Keratinocyte (primary cell): ENCODE results near the gene RNF14. TPM values are rescaled to one million over a fixed set of nuclear protein-coding genes. Genes with fewer than 3 reads are reported as not detected.

ENCODE experiments used
- DNase-seq: peaks from one replicate; pipeline ENCODE4 v3.0.0-alpha.2; 2011; ENCODE audit warnings: low read depth, missing footprints, low spot score
- FAIRE-seq: peaks from 2 replicates; lab custom pipeline; 2011; peaks lifted over from hg19 to GRCh38; lab: Jason Lieb, UNC
- H2AFZ ChIP-seq: 2 replicates; pipeline ENCODE4 v1.6.0; 2012; ENCODE audit warnings: low read length, control low read depth, inconsistent platforms; ENCODE audit not compliant: control insufficient read depth
- H3K27ac ChIP-seq: 2 replicates; pipeline ENCODE4 v1.5.1; 2011; ENCODE audit warnings: low read length; ENCODE audit not compliant: control insufficient read depth, insufficient read depth
- H3K27me3 ChIP-seq: 3 replicates; pipeline ENCODE4 v1.6.0; 2011; ENCODE audit warnings: low read length; ENCODE audit not compliant: control insufficient read depth, insufficient read depth; ENCODE audit errors: extremely low read depth
- H3K36me3 ChIP-seq, 2 experiments: 2 replicates in 1 of 2; 3 replicates in 1 of 2; pipeline ENCODE4 v1.5.1; 2011; ENCODE audit warnings: low read length in 2 of 2, mild to moderate bottlenecking in 1 of 2; ENCODE audit not compliant: control insufficient read depth in 2 of 2, insufficient read depth in 2 of 2; ENCODE audit errors: extremely low read depth in 1 of 2
- H3K4me1 ChIP-seq: 3 replicates; pipeline ENCODE4 v1.5.1; 2011; ENCODE audit warnings: low read length; ENCODE audit not compliant: control insufficient read depth, insufficient read depth; ENCODE audit errors: extremely low read depth
- H3K4me2 ChIP-seq: 3 replicates; pipeline ENCODE4 v1.6.0; 2011; ENCODE audit warnings: low read depth, low read length; ENCODE audit not compliant: control insufficient read depth, insufficient read depth; ENCODE audit errors: extremely low read depth
- H3K4me3 ChIP-seq, 3 experiments: fragments of 200-600 bp in 1 of 3; sonication (generic) in 1 of 3; 2 replicates in 2 of 3; 3 replicates in 1 of 3; pipeline ENCODE4 v1.5.1; 2011 to 2016; ENCODE audit warnings: low read length in 3 of 3, mild to moderate bottlenecking in 3 of 3, control low read depth in 2 of 3, inconsistent platforms in 1 of 3, low read depth in 1 of 3, mixed read lengths in 1 of 3, mixed run types in 1 of 3, moderate library complexity in 1 of 3; ENCODE audit not compliant: control insufficient read depth in 2 of 3, insufficient read depth in 2 of 3; ENCODE audit errors: extremely low read depth in 1 of 3
- H3K79me2 ChIP-seq: 2 replicates; pipeline ENCODE4 v1.6.0; 2012; ENCODE audit warnings: low read length; ENCODE audit not compliant: control insufficient read depth, insufficient read depth
- H3K9ac ChIP-seq: 3 replicates; pipeline ENCODE4 v1.6.0; 2011; ENCODE audit warnings: low read length; ENCODE audit not compliant: control insufficient read depth, insufficient read depth; ENCODE audit errors: extremely low read depth
- H3K9me1 ChIP-seq: 3 replicates; pipeline ENCODE4 v1.6.0; 2011; ENCODE audit warnings: low read length; ENCODE audit not compliant: control insufficient read depth, insufficient read depth; ENCODE audit errors: extremely low read depth
- H3K9me3 ChIP-seq: 2 replicates; pipeline ENCODE4 v1.5.1; 2012; ENCODE audit warnings: low read depth, low read length; ENCODE audit not compliant: control insufficient read depth
- H4K20me1 ChIP-seq: 3 replicates; pipeline ENCODE4 v1.6.0; 2011; ENCODE audit warnings: low read length; ENCODE audit not compliant: control insufficient read depth, insufficient read depth; ENCODE audit errors: extremely low read depth
- CTCF ChIP-seq, 3 experiments: IDR thresholded peaks in 1 of 3; conservative IDR thresholded peaks in 1 of 3; optimal IDR thresholded peaks in 1 of 3; 2 replicates in 2 of 3; 3 replicates in 1 of 3; pipeline versions ENCODE3 to v1.5.1; 2011; ENCODE audit warnings: low read length in 3 of 3, mild to moderate bottlenecking in 3 of 3, moderate library complexity in 2 of 3, control low read depth in 1 of 3, inconsistent platforms in 1 of 3; ENCODE audit not compliant: insufficient read depth in 2 of 3; ENCODE audit errors: extremely low read depth in 1 of 3
- EZH2 ChIP-seq: IDR thresholded peaks from one replicate; pipeline ENCODE4 v1.6.1; 2012; ENCODE audit warnings: inconsistent platforms, mild to moderate bottlenecking, low read length, moderate library complexity
- dilution Hi-C: fragments of 300-500 bp; cut with MboI; formaldehyde crosslinking; loops from one replicate; pipeline ENCODE4 v1.7.0; 2020; ENCODE audit warnings: low sequenced_read_pairs; ENCODE audit not compliant: extremely low pct_ligation_motif_present
- polyA plus RNA-seq, 5 experiments: library from polyadenylated mRNA; depleted of rRNA in 3 of 5; stranded (reverse) in 3 of 5; stranded (forward) in 1 of 5; unstranded in 1 of 5; fragments of >200 nt; gene quantifications; 1 replicate in 1 of 5; 2 replicates in 3 of 5; 3 replicates in 1 of 5; pipeline versions ENCODE4 v1.2.1 to v1.2.3, GENCODE V29; 2011 to 2012; ENCODE audit warnings: missing spikeins in 2 of 5, low read depth in 1 of 5, low replicate concordance in 1 of 5

RNF14 gene
- polyA plus RNA-seq, 1 donor (not counting 4 experiments of a cell fraction or from before 2014, with no cell fraction given): 65.8 TPM

GRCh38 chr5:142038735-142039134 is 69.8 kb downstream of the RNF14 start:
- dilution Hi-C loops: no loop called here
- no peak for FAIRE-seq
- H3K4me3 ChIP-seq: no peak overlapping the region
- no peaks in the 10 kb centered on the region for H3K36me3 ChIP-seq
- no peak overlapping the region for H3K9ac ChIP-seq
- H3K27me3 ChIP-seq: no peaks in the 10 kb centered on the region
- no peak overlapping the region for H2AFZ ChIP-seq
- H3K4me1 ChIP-seq: no peaks in the 10 kb centered on the region
- H4K20me1 ChIP-seq: no peaks in the 10 kb centered on the region
- no peaks in the 10 kb centered on the region for H3K9me3 ChIP-seq
- no peaks in the 10 kb centered on the region for H3K9me1 ChIP-seq
- DNase-seq: no peak
- no peaks in the 10 kb centered on the region for H3K79me2 ChIP-seq
- TF ChIP-seq EZH2: no peak
- no peak for TF ChIP-seq CTCF (optimal IDR thresholded peaks at IDR 0.05 in 1 of 3, IDR thresholded peaks at IDR 0.05 in 1 of 3, conservative IDR thresholded peaks at IDR 0.05 in 1 of 3; ENCODE audit: extremely low read depth in 1 of 3, insufficient read depth in 2 of 3, low read length in 3 of 3)
- H3K4me2 ChIP-seq: no peak overlapping the region
- no peak overlapping the region for H3K27ac ChIP-seq

Other genes starting within 250 kb of the RNF14 start
- 10.0 to 19.9 TPM (median 14.2 TPM) in 3 replicates for gene PCDH1, start 90.7 kb upstream of the RNF14 start, polyA plus RNA-seq
- gene DELE1, start 45.2 kb upstream of the RNF14 start, polyA plus RNA-seq: 37.3 to 49.6 TPM (median 37.5 TPM) in 3 replicates
- gene PCDH12, start 10.9 kb upstream of the RNF14 start, polyA plus RNA-seq: 0.01 to 0.03 TPM (median 0.01 TPM) in 3 replicates
- 18.0 to 32.6 TPM (median 19.1 TPM) in 3 replicates for gene GNPDA1, start 43.9 kb downstream of the RNF14 start, polyA plus RNA-seq
- 21.6 to 38.2 TPM (median 26.0 TPM) in 3 replicates for gene NDFIP1, start 139.7 kb downstream of the RNF14 start, polyA plus RNA-seq